22Rv1 (cell line): Measurements from ENCODE around the gene TEX22.

ENCODE experiments used
- H3K27ac ChIP-seq: fragments of 450-650 bp; 2 replicates; pipeline ENCODE4 v1.5.1; 2017
- CTCF ChIP-seq: fragments of 450-650 bp; IDR thresholded peaks from 2 replicates; pipeline ENCODE4 v1.5.1; 2017; ENCODE audit warnings: mild to moderate bottlenecking
- ZFX ChIP-seq: fragments of 450-650 bp; IDR thresholded peaks from 2 replicates; pipeline ENCODE4 v1.6.1; 2017; ENCODE audit warnings: antibody characterized with exemption, borderline replicate concordance

Gene TEX22

GRCh38 chr14:105353136-105353535 lies 45.2 kb upstream of the TEX22 start:
- TF ChIP-seq CTCF, result no peak
- no peak for TF ChIP-seq ZFX
- H3K27ac ChIP-seq, result no peak overlapping the region

- TF ChIP-seq CTCF (no peak), ZFX (no peak)
- no peak overlapping the region for H3K27ac ChIP-seq
Measured at GRCh38 chr14:105354541-105354940, 43.8 kb upstream of the TEX22 start.

- H3K27ac ChIP-seq, result no peak overlapping the region
- TF ChIP-seq CTCF (no peak), ZFX (no peak)
Measured at GRCh38 chr14:105355049-105355575, 43.2 kb upstream of the TEX22 start.

- H3K27ac ChIP-seq, result no peak overlapping the region
- TF ChIP-seq CTCF, result no peak
- no peak for TF ChIP-seq ZFX
Measured at GRCh38 chr14:105355850-105356604, 42.3 kb upstream of the TEX22 start.

GRCh38 chr14:105356927-105357326 lies 41.4 kb upstream of the TEX22 start:
- no peak overlapping the region for H3K27ac ChIP-seq
- no peak for TF ChIP-seq CTCF
- no peak for TF ChIP-seq ZFX

- H3K27ac ChIP-seq, result no peak overlapping the region
- no peak for TF ChIP-seq CTCF
- TF ChIP-seq ZFX, result no peak
Measured at GRCh38 chr14:105357626-105358025, 40.7 kb upstream of the TEX22 start.

- H3K27ac ChIP-seq, result no peak overlapping the region
- TF ChIP-seq CTCF (no peak), ZFX (no peak)
Measured at GRCh38 chr14:105358140-105358846, 40.0 kb upstream of the TEX22 start.
